HL-60/S4 treated with phorbol 12-myristate 13-acetate at 8.2 ng/mL for 4 days and 3 days (cell line): Measurements from ENCODE around the gene ARHGAP31.
"Not testable (repeated sequence)": the region's sequence is repeated elsewhere in the genome, so short reads cannot be mapped to it uniquely, and the experiment has no call there.

Experiments
- in situ Hi-C: fragments of 300-500 bp; cut with MboI; formaldehyde crosslinking; loops from 2 replicates; pipeline ENCODE4 v1.15.0; 2022; ENCODE audit warnings: low sequenced_read_pairs

ARHGAP31 gene

DNA sequence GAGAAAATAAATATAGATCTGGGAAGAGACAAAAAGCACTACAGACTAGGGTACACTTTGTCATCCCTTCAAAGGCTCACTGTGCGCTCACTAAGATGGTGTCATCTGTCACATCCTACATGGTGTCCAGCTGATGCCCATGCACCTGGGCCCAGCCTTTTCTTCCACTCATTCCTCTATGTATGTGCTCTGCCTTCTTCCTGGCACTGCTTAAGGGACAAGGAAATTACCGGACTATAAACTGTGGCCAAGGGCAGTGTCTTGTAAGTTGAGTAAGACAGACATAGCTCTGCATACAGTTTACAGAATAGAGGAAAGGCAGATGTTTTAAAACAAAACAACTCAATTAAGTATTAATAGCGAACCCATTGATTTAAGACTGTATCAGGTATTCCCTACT is 52.9 kb downstream of the ARHGAP31 start:
- in situ Hi-C loops: no loop called here

DNA sequence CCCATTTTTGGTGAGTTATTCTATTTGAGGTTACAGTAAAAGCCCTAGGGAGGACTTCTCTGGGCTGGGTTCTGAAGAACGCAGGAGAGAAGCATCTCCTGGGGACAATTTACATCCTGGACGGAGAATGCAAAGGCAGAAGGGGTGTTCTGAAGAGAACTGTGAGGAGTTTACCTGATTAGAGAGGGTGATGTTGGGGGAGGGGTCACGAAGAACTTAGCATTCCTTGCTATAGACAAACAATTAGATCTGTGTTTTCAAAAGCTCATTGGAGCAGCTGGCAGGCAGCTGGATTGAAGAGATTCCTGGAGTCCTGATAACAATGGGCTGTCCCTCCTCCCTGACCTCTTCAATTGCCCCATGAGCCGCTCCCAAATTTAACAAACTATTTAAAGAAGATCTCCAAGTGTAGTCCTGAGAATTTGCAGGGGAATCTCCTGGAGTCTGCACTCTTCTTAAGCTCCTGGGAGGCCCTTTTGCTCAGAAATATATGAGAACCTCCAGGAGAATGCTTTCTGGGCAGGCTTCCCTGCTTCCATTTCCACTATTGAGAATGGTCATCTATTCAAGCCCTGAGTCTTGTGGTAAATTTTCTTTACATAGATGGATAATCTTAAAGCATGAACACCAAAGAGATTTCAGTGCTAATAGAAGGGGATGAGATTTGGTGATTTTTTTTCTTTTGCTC is 55.3 kb downstream of the ARHGAP31 start:
- in situ Hi-C loops: no loop called here

GRCh38 chr3:119350114-119350513 is 55.9 kb downstream of the ARHGAP31 start:
- in situ Hi-C loops: no loop called here

DNA sequence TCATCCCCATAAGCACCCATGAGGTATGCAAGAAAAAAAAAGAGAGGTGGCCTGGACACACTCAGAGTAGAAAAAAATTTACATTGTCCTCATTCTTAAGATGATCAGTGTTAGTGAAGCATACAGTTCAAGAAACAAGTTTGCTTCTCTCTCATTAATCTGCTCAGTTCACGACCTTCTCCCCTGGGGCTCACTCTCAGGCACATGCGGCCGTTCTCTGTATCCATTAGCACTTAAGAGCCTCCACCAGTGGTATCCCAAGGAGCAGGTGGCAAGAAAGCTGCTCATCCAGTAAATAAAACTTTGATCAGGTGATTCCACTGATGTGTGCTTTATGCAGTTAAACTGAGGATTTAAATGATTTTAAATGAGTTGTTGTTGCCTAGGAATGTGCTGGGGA is 57.4 kb downstream of the ARHGAP31 start:
- in situ Hi-C loops: no loop called here

DNA sequence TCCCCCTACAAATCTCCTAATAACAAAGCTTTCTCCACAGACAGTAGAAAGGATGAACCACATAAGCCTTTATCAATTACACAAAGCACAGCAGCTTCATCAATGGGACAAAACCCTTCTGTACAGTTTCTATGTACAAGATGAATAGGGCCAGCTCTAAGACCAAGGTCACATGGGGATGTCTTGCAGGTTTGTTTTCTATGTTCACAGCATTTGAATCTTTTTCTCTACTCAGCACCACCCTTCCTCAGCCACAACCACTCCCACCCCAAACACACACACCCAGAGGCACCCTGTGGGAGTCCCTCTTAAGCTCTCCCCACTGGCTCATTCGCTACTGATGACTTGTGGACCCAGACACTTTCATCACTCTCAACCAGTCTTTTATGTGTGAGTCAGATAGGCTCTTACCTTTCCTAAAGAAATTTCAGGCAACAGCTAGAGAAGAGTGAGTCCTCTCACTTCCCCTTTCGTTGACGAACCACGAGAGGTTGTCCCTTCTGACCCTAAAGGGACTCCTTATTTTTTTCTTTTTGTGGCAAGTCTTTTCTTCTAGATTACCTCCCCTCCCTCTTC is 57.9 kb downstream of the ARHGAP31 start:
- in situ Hi-C loops: no loop called here

DNA sequence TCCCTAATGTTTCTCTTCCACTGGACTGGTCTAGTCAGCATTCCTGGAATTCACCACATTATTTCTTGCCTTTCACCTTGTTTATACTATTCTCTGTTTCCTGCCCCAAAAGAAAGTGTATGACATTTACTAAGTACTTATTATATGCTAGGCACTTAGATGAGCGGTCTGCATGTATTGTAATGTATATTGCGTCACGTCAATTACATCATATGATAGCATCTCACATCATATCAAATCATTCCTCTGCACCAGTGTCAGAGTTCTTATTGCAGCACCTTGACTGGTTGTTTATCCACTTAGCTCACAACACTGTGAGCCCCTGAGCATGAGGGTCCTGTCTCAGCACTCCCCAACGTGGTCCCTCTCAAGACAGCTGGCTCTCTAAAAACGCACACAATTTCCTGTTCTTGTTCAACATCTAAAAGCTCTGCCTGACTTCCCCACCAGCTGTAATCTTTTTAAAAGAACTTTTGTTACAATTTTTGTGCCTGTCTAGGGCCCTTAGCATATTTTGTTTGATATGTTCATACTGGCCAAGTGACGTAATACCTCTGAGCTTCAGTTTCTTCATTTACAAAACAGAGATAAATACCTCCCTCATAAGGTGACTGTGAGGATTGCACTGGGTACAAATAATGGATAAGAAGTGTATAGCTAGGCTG is 58.8 kb downstream of the ARHGAP31 start:
- in situ Hi-C loops: no loop called here

DNA sequence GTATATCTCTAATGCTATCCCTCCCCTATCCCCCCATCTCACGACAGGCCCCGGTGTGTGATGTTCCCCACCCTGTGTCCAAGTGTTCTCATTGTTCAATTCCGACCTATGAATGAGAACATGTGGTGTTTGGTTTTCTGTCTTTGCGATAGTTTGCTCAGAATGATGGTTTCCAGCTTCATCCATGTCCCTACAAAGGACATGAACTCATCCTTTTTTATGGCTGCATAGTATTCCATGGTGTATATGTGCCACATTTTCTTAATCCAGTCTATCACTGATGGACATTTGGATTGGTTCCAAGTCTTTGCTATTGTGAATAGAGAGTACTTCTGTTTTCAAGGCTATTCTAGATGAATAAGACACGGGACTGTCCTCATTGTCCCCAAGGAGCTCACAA is 61.4 kb downstream of the ARHGAP31 start:
- in situ Hi-C loops: not testable (repeated sequence)

GRCh38 chr3:119356646-119357045 is 62.5 kb downstream of the ARHGAP31 start:
- in situ Hi-C loops: no loop called here

DNA sequence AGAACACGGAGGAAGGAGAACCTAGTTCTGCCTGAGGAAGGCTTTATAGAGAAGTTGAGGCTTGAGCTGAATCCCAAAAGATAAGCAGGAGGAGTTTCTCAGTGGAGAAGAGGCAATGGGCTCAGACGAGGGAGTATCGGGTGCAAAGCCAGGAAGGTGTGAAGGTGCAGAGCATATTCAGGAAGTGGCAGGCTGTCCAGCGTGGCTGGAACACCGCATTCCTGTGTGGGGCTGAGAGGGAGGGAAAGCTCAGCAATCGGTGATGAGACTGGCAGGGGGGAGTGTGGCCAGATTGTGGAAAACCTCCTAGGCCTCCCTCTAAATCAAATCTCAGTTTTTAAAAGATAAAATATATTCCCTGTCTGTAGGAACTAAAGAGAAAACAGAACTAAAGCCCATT is 63.0 kb downstream of the ARHGAP31 start:
- in situ Hi-C loops: no loop called here

DNA sequence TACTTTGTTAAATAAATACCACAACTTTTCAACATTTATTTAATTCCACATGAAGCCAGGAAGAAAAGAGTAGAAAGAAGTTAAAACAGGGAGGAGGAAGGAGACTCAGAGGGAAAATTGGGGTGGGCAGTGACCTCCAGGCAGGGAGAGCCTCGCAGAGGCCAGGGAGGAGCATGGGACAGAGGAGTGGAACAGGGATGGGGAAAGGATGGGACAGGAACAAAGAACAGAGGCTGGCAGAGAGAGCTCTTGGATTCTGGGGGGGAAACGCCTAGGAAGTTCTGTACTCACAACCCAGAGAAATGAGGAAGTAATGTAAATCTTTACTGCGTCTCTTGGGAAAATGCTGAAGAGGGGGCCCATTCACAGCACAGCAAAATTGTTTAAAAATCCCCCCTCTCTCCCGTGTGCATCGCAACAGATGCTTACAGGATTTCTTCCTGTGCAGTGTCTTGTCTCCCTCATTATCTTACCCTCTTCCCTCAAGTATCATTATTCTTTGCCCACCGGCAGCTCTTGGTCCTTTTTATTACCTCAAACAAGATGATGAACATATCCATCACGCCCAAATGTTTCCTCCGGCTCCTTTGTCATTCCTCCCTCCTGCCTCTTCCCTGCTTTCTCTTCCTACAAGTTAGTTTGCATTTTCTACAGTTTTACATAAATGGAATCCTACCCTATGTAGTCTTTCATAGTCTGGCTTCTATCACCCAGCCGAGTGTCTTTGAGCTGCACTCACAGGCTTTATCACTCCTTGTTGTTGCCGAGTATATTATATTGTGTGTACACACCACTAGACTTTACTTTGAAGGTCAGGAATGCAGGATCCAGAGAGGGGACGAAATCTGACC is 65.5 kb downstream of the ARHGAP31 start:
- in situ Hi-C loops: no loop called here

GRCh38 chr3:119360736-119361462 is 66.7 kb downstream of the ARHGAP31 start:
- in situ Hi-C loops: no loop called here

- in situ Hi-C loops: no loop called here
These were observed 67.8 kb downstream of the ARHGAP31 start for GRCh38 chr3:119362010-119362409.

GRCh38 chr3:119362940-119363725 is 69.0 kb downstream of the ARHGAP31 start:
- in situ Hi-C loops: no loop called here

DNA sequence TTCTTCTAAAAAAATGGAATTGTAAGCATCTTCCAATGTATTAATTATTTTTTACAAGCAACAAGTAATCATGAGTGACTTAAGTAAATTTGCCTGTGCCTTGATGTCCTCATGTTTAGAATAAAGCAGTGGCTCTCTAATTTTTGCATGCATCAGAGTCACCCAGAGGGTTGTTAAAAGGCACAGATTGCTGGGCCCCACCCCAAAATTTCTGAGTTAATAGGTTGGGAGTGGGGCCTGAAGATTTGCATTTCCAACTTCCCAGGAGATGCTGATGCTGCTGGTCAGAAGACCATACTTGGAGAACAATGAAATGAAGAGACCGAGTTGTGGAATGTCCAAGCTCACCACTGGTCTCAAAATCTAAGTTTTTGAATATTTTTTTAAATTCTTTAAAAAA is 70.2 kb downstream of the ARHGAP31 start:
- in situ Hi-C loops: no loop called here

DNA sequence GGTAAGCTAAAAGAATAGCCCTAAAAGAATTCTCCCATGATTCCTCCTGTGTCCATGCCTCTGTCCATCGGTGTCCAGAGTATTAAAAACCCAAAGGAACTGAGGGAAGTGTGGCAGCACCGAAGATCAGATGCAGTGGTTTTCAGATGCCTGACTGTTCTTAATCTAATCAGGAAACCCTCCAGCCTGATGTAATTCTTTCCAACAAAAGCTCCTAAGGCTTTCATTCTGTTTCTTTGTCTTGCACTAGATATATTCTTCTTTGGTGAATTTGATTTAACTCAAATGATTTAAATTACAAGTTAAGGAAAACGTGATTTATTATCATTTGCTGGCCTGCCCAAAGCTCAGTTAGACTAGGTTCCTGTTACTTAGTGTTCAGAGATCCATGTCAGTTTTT is 71.2 kb downstream of the ARHGAP31 start:
- in situ Hi-C loops: no loop called here

- in situ Hi-C loops: no loop called here
These were observed 72.8 kb downstream of the ARHGAP31 start for GRCh38 chr3:119367000-119367399.

- in situ Hi-C loops: no loop called here
These were observed 74.1 kb downstream of the ARHGAP31 start for GRCh38 chr3:119368298-119368697.

DNA sequence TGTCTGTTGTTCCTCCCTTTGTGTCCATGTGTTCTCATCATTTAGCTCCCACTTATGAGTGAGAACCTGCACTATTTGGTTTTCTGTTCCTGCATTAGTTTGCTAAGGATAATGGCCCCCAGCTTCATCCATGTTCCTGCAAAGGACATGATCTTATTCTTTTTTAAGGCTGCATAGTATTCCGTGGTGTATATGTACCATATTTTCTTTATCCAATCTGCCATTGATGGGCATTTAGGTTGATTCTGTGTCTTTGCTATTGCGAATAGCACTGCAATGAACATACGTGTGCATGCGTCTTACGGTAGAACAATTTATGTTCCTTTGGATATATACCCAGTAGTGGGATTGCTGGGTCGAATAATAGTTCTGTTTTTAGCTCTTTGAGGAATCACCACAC is 77.6 kb downstream of the ARHGAP31 start:
- in situ Hi-C loops: not testable (repeated sequence)

DNA sequence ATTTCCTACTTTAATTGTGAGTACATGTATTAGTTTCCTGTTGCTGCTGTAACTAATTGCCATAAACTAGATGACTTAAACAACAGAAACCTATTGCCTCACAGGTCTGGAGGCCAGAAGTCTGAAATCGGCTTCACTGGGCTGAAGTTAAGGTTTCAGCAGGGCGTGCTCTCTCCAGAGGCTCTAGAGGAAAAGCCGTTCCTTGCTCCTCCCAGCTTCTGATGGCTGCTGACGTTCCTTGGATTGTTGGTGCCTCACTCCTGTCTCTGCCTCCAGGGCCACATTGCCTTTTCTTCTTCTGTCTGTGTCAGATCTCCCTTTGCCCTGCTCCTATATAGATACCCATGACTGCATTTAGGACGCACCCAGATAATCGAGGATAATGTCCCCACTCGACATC is 80.9 kb downstream of the ARHGAP31 start:
- in situ Hi-C loops: no loop called here

GRCh38 chr3:119375510-119375909 is 81.3 kb downstream of the ARHGAP31 start:
- in situ Hi-C loops: no loop called here
